H9 (cell line): Measurements from ENCODE around the gene HCN4. TPM values are rescaled to one million over a fixed set of nuclear protein-coding genes. Genes with fewer than 3 reads are reported as not detected.

Source experiments
- DNase-seq: peaks from one replicate; pipeline ENCODE4 v3.0.0-alpha.2; 2017
- H2AFZ ChIP-seq: one replicate; pipeline ENCODE4 v1.6.1; 2013; ENCODE audit warnings: mild to moderate bottlenecking, low read length, control low read depth, moderate library complexity
- H2AK5ac ChIP-seq: 2 replicates; pipeline ENCODE4 v1.6.1; 2013; ENCODE audit warnings: low read length, control low read depth, mixed read lengths; ENCODE audit not compliant: insufficient read length
- H2BK120ac ChIP-seq: one replicate; pipeline ENCODE4 v1.6.1; 2013; ENCODE audit warnings: low read depth, mild to moderate bottlenecking, low read length, control low read depth, inconsistent platforms; ENCODE audit not compliant: poor library complexity, severe bottlenecking
- H2BK12ac ChIP-seq: 2 replicates; pipeline ENCODE4 v1.6.1; 2013; ENCODE audit warnings: low read length, control low read depth, mixed read lengths, low read depth; ENCODE audit not compliant: insufficient read length
- H2BK15ac ChIP-seq: 2 replicates; pipeline ENCODE4 v1.6.1; 2013; ENCODE audit warnings: low read depth, low read length, control low read depth
- H2BK20ac ChIP-seq: one replicate; pipeline ENCODE4 v1.6.1; 2013; ENCODE audit warnings: low read depth, mild to moderate bottlenecking, low read length, control low read depth, inconsistent platforms; ENCODE audit not compliant: poor library complexity, severe bottlenecking
- H2BK5ac ChIP-seq: 2 replicates; pipeline ENCODE4 v1.6.1; 2013; ENCODE audit warnings: low read length, control low read depth, mixed read lengths; ENCODE audit not compliant: insufficient read length
- H3K14ac ChIP-seq: 2 replicates; pipeline ENCODE4 v1.6.1; 2013; ENCODE audit warnings: low read length, control low read depth; ENCODE audit not compliant: insufficient read depth
- H3K18ac ChIP-seq: 2 replicates; pipeline ENCODE4 v1.6.1; 2013; ENCODE audit warnings: low read depth, mild to moderate bottlenecking, mixed read lengths, low read length, control low read depth; ENCODE audit not compliant: insufficient read length
- H3K23ac ChIP-seq: 2 replicates; pipeline ENCODE4 v1.6.1; 2013; ENCODE audit warnings: low read length, control low read depth, mixed read lengths, low read depth; ENCODE audit not compliant: insufficient read length
- H3K23me2 ChIP-seq: 2 replicates; pipeline ENCODE4 v1.6.1; 2013; ENCODE audit warnings: low read depth, mild to moderate bottlenecking, mixed read lengths, low read length, control low read depth; ENCODE audit not compliant: insufficient read length, poor library complexity, severe bottlenecking
- H3K27ac ChIP-seq: 2 replicates; pipeline ENCODE4 v1.5.1; 2013; ENCODE audit warnings: low read length, control low read depth, mixed read lengths, low read depth; ENCODE audit not compliant: insufficient read length
- H3K27me3 ChIP-seq: 2 replicates; pipeline ENCODE4 v1.6.1; 2013; ENCODE audit warnings: low read length, control low read depth, inconsistent platforms; ENCODE audit not compliant: insufficient read depth
- H3K4ac ChIP-seq: 2 replicates; pipeline ENCODE4 v1.6.1; 2013; ENCODE audit warnings: low read depth, mild to moderate bottlenecking, control low read depth, inconsistent platforms, low read length, moderate library complexity
- H3K4me1 ChIP-seq: 2 replicates; pipeline ENCODE4 v1.6.1; 2013; ENCODE audit warnings: low read length, control low read depth, inconsistent platforms; ENCODE audit not compliant: insufficient read depth
- H3K4me2 ChIP-seq: 2 replicates; pipeline ENCODE4 v1.6.1; 2013; ENCODE audit warnings: low read length, control low read depth, mixed read lengths; ENCODE audit not compliant: insufficient read length, insufficient read depth
- H3K56ac ChIP-seq: 2 replicates; pipeline ENCODE4 v1.6.1; 2013; ENCODE audit warnings: low read depth, mild to moderate bottlenecking, mixed read lengths, low read length, control low read depth; ENCODE audit not compliant: insufficient read length
- H3K79me1 ChIP-seq: 2 replicates; pipeline ENCODE4 v1.6.1; 2013; ENCODE audit warnings: low read depth, mild to moderate bottlenecking, moderate library complexity, low read length, control low read depth, inconsistent platforms; ENCODE audit not compliant: insufficient read depth, poor library complexity, severe bottlenecking
- H3K79me2 ChIP-seq: 2 replicates; pipeline ENCODE4 v1.6.1; 2013; ENCODE audit warnings: low read length, control low read depth, inconsistent platforms; ENCODE audit not compliant: insufficient read depth
- H3K9ac ChIP-seq: 2 replicates; pipeline ENCODE4 v1.6.1; 2013; ENCODE audit warnings: low read length, control low read depth, mixed read lengths; ENCODE audit not compliant: insufficient read length; ENCODE audit errors: extremely low read depth
- H3K9me3 ChIP-seq: one replicate; pipeline ENCODE4 v1.6.1; 2013; ENCODE audit warnings: low read depth, low read length, inconsistent platforms; ENCODE audit not compliant: control insufficient read depth
- H3T11ph ChIP-seq: one replicate; pipeline ENCODE4 v1.6.1; 2013; ENCODE audit warnings: mild to moderate bottlenecking, low read length, control low read depth, inconsistent platforms
- H4K20me1 ChIP-seq: one replicate; pipeline ENCODE4 v1.6.1; 2013; ENCODE audit not compliant: control insufficient read depth, insufficient read length, insufficient read depth
- H4K5ac ChIP-seq: 2 replicates; pipeline ENCODE4 v1.6.1; 2013; ENCODE audit warnings: low read depth, mild to moderate bottlenecking, mixed read lengths, low read length, control low read depth; ENCODE audit not compliant: insufficient read length
- H4K8ac ChIP-seq: replicated peaks from 2 replicates; pipeline ENCODE4 v1.6.1; 2013; ENCODE audit warnings: low read length, control low read depth, mixed read lengths, low read depth; ENCODE audit not compliant: insufficient read length
- H4K91ac ChIP-seq: 2 replicates; pipeline ENCODE4 v1.6.1; 2013; ENCODE audit warnings: low read depth, mild to moderate bottlenecking, moderate library complexity, mixed read lengths, low read length, control low read depth; ENCODE audit not compliant: insufficient read length
- H3K27ac Mint-ChIP-seq, 3 experiments: 2 replicates in 2 of 3; 3 replicates in 1 of 3; pipeline ENCODE4 v1.8.0; 2020 to 2021; ENCODE audit warnings: mixed read lengths in 3 of 3, mild to moderate bottlenecking in 1 of 3, moderate library complexity in 1 of 3
- H3K27me3 Mint-ChIP-seq: 2 replicates; pipeline ENCODE4 v1.8.0; 2021; ENCODE audit warnings: low read depth, mild to moderate bottlenecking, moderate library complexity, mixed read lengths
- H3K36me3 Mint-ChIP-seq, 3 experiments: 2 replicates in 2 of 3; 3 replicates in 1 of 3; pipeline ENCODE4 v1.8.0; 2020 to 2021; ENCODE audit warnings: low read depth in 3 of 3, mixed read lengths in 3 of 3; ENCODE audit not compliant: insufficient read depth in 1 of 3
- H3K4me1 Mint-ChIP-seq, 2 experiments: 2 replicates each; pipeline ENCODE4 v1.8.0; 2020; ENCODE audit warnings: mixed read lengths in 2 of 2
- H3K4me3 Mint-ChIP-seq, 2 experiments: 2 replicates in 1 of 2; 3 replicates in 1 of 2; pipeline ENCODE4 v1.8.0; 2020 to 2021; ENCODE audit warnings: mild to moderate bottlenecking in 2 of 2, mixed read lengths in 2 of 2, moderate library complexity in 1 of 2
- H3K9me3 Mint-ChIP-seq, 2 experiments: 2 replicates in 1 of 2; 3 replicates in 1 of 2; pipeline ENCODE4 v1.8.0; 2020; ENCODE audit warnings: mild to moderate bottlenecking in 2 of 2, mixed read lengths in 2 of 2, moderate library complexity in 1 of 2
- WGBS: extraction: QIAGEN DNeasy Blood & Tissue Kit; methylation state at CpG from one replicate; pipeline ENCODE4 v1.1.7; 2013; ENCODE audit warnings: missing lambda C conversion rate, low lambda C conversion rate, mixed read lengths; ENCODE audit not compliant: insufficient read length; ENCODE audit errors: extremely low coverage; 5-methylcytosine and 5-hydroxymethylcytosine counted together
- long read RNA-seq: library from polyadenylated mRNA; unstranded; transcript quantifications from one replicate; pipeline ENCODE4 v2.0.0, GENCODE V29; 2020
- total RNA-seq: library from RNA; stranded (reverse); gene quantifications from 2 replicates; pipeline ENCODE4 v1.2.1, GENCODE V29; 2021
- TF ChIP-seq, protein P1 (sequence below): fragments of 200-600 bp; sonication (generic); conservative IDR thresholded peaks from 3 replicates; pipeline ENCODE4 v1.8.0; 2021; ENCODE audit warnings: antibody characterized with exemption, mild to moderate bottlenecking

HCN4 gene
- total RNA-seq: 10.5 and 10.6 TPM in 2 replicates
- long read RNA-seq, partial matches to known transcripts: 0 of 7 reads
- long read RNA-seq, other reads (novel, unspliced or antisense): 7 of 7 reads

DNA sequence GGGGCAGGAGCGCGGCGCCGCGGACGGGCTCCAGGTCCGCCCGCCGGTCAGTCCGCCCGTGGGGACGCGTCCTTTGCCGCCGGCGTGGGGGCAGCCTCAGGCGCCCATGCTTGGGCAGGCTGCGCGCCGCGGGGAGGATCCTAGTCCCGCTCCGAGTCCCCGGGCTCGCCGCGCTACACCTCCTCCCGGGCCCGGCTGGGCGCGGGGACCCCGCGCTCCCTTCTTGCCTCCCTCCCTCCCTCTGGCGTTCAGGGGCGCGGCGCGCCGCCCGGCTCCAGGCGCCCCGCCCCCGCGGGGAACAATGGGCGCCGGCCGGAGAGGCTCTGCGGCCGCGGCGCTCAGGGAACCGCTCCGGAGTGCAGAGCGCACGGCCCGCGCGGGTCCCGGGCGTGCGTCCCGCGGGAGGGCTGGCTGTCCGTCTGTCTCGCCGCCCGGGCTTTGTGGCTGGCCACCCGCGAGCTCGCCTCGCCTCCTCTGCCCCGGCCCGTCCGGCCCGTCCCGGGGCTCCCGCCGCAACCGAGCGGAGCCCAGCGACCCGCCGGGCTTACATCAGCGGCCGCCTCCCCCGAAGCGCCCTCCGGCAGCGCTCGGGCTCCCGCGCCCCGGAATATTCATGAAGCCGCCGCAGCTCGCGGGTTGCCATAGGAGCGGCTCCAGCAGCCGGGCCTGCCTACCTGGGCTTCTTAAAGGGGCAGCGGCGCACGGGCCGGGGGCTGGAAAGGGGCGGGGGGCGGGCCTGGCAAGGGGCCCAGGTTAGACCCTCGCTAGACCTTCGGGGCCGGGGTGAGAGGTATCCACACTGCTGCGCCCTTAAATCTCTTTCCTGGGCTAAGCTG is at the start of gene HCN4:
Gene HCN4 (minus strand): TSS at position 658 of the 836 bp plus-strand sequence. CDS start 688 bp downstream, outside the sequence.
- Histone ChIP-seq H2AK5ac (no peak within 1 kb of the TSS), H3K14ac (peak within 1 kb of the TSS; percentile 74), H2BK15ac (no peak within 1 kb of the TSS), H3K23ac (no peak within 1 kb of the TSS), H2BK20ac (no peak within 1 kb of the TSS), H4K91ac (no peak within 1 kb of the TSS), H3K4ac (no peak within 1 kb of the TSS), H3K9ac (no peak within 1 kb of the TSS), H3K4me2 (peak within 1 kb of the TSS; percentile 37), H4K20me1 (no peaks in the 10 kb centered on the region), H3K79me2 (peaks cover 3% of the 10 kb centered on the region; the same call in 1 of the 2 replicates), H2AFZ (no peak within 1 kb of the TSS), H3K79me1 (no peaks in the 10 kb centered on the region), H2BK5ac (no peak within 1 kb of the TSS), H2BK12ac (no peak within 1 kb of the TSS), H3K18ac (no peak within 1 kb of the TSS), H3K27ac (no peak within 1 kb of the TSS), H4K5ac (no peak within 1 kb of the TSS), H3K9me3 (no peaks in the 10 kb centered on the region), H3K56ac (no peak within 1 kb of the TSS), H3T11ph (no peak within 1 kb of the TSS), H2BK120ac (no peak within 1 kb of the TSS), H3K27me3 (no peaks in the 10 kb centered on the region; the same call in 1 of the 2 replicates), H3K4me1 (peaks cover 6% of the 10 kb centered on the region; the same call in 1 of the 2 replicates), H4K8ac (no peak within 1 kb of the TSS), H3K23me2 (peaks cover 22% of the 10 kb centered on the region)
- H3K27ac Mint-ChIP-seq: no peak within 1 kb of the TSS
- H3K36me3 Mint-ChIP-seq: peaks cover 0 to 6% (median 0%) of the 10 kb centered on the region in 3 experiments; a peak in 3 of 7 replicates
- TF ChIP-seq, protein P1, sequence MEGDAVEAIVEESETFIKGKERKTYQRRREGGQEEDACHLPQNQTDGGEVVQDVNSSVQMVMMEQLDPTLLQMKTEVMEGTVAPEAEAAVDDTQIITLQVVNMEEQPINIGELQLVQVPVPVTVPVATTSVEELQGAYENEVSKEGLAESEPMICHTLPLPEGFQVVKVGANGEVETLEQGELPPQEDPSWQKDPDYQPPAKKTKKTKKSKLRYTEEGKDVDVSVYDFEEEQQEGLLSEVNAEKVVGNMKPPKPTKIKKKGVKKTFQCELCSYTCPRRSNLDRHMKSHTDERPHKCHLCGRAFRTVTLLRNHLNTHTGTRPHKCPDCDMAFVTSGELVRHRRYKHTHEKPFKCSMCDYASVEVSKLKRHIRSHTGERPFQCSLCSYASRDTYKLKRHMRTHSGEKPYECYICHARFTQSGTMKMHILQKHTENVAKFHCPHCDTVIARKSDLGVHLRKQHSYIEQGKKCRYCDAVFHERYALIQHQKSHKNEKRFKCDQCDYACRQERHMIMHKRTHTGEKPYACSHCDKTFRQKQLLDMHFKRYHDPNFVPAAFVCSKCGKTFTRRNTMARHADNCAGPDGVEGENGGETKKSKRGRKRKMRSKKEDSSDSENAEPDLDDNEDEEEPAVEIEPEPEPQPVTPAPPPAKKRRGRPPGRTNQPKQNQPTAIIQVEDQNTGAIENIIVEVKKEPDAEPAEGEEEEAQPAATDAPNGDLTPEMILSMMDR: no peak
- peaks cover 54% of the 10 kb centered on the region for H3K27me3 Mint-ChIP-seq
- H3K9me3 Mint-ChIP-seq: no peaks in the 10 kb centered on the region
- WGBS: no CpG with 5 or more reads among the region's 109 CpGs
- peak within 1 kb of the TSS; percentile 63 to 82 for H3K4me3 Mint-ChIP-seq
- peak; percentile 84 for DNase-seq
- H3K4me1 Mint-ChIP-seq: peaks cover 51 to 67% of the 10 kb centered on the region in 2 experiments
